H1 (cell line): ENCODE results near the gene GNRHR.

Source experiments
- EZH2 ChIP-seq: fragments of 200-600 bp; sonication (generic); IDR thresholded peaks from 2 replicates; pipeline ENCODE4 v1.7.1; 2012; ENCODE audit warnings: low read depth, mild to moderate bottlenecking, moderate library complexity, low read length, inconsistent platforms; ENCODE audit not compliant: severe bottlenecking
- POLR2AphosphoS5 ChIP-seq: IDR thresholded peaks from 2 replicates; pipeline ENCODE4 v1.6.1; 2011; ENCODE audit warnings: low read depth, low read length
- SP1 ChIP-seq: IDR thresholded peaks from 2 replicates; pipeline ENCODE4 v1.6.1; 2011; ENCODE audit warnings: low read depth, low read length
- TF ChIP-seq, protein P1 (sequence below), 3 experiments: IDR thresholded peaks; 1 replicate in 2 of 3; 2 replicates in 1 of 3; pipeline versions ENCODE4 v1.5.1 to v1.6.1; 2011; ENCODE audit warnings: low read length in 3 of 3, mild to moderate bottlenecking in 3 of 3, inconsistent platforms in 2 of 3, low read depth in 1 of 3, moderate library complexity in 1 of 3; ENCODE audit not compliant: insufficient read depth in 1 of 3; ENCODE audit errors: control extremely low read depth in 1 of 3
- TF ChIP-seq, protein P2 (sequence below): IDR thresholded peaks from 2 replicates; pipeline ENCODE4 v1.6.1; 2011; ENCODE audit warnings: low read length, improper control_type of control experiment

- TF ChIP-seq POLR2AphosphoS5 (no peak), EZH2 (no peak), SP1 (no peak)
- TF ChIP-seq, protein P1, sequence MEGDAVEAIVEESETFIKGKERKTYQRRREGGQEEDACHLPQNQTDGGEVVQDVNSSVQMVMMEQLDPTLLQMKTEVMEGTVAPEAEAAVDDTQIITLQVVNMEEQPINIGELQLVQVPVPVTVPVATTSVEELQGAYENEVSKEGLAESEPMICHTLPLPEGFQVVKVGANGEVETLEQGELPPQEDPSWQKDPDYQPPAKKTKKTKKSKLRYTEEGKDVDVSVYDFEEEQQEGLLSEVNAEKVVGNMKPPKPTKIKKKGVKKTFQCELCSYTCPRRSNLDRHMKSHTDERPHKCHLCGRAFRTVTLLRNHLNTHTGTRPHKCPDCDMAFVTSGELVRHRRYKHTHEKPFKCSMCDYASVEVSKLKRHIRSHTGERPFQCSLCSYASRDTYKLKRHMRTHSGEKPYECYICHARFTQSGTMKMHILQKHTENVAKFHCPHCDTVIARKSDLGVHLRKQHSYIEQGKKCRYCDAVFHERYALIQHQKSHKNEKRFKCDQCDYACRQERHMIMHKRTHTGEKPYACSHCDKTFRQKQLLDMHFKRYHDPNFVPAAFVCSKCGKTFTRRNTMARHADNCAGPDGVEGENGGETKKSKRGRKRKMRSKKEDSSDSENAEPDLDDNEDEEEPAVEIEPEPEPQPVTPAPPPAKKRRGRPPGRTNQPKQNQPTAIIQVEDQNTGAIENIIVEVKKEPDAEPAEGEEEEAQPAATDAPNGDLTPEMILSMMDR (IDR thresholded peaks at IDR 0.05; ENCODE audit: control extremely low read depth in 1 of 3, insufficient read depth in 1 of 3, low read depth in 1 of 3, low read length in 3 of 3): no peak
- TF ChIP-seq, protein P2, sequence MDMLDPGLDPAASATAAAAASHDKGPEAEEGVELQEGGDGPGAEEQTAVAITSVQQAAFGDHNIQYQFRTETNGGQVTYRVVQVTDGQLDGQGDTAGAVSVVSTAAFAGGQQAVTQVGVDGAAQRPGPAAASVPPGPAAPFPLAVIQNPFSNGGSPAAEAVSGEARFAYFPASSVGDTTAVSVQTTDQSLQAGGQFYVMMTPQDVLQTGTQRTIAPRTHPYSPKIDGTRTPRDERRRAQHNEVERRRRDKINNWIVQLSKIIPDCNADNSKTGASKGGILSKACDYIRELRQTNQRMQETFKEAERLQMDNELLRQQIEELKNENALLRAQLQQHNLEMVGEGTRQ: no peak
These were observed 4.9 kb downstream of the GNRHR start for GRCh38 chr4:67749286-67749685.
